Gastrocnemius medialis (tissue), 4 donors: Measurements from ENCODE around the gene SMG7. TPM values are rescaled to one million over a fixed set of nuclear protein-coding genes. Genes with fewer than 3 reads are reported as not detected.
A peak's percentile ranks its signal among the peaks of the same experiment; 100 is the strongest.

Experiments
- ATAC-seq, 2 donors: fragments of 150-250 bp; one replicate each; pipeline ENCODE4 v1.9.1; 2016
- DNase-seq, 2 donors: peaks; one replicate each; pipeline ENCODE4 v3.0.0-alpha.2; 2019
- H3K27ac ChIP-seq, 4 donors: fragments of 200-600 bp; sonication (generic); 1 replicate in 1 of 4; 2 replicates in 3 of 4; pipeline ENCODE4 v1.5.1; 2016 to 2018; ENCODE audit warnings: mild to moderate bottlenecking in 2 of 4, moderate library complexity in 1 of 4
- H3K27me3 ChIP-seq, 3 donors: fragments of 200-600 bp; sonication (generic) in 2 of 3; 1 replicate in 1 of 3; 2 replicates in 2 of 3; pipeline versions ENCODE4 v1.5.1 to v1.6.0; 2016 to 2019; ENCODE audit warnings: mild to moderate bottlenecking in 1 of 3, moderate library complexity in 1 of 3
- H3K36me3 ChIP-seq, 2 donors: fragments of 200-600 bp; sonication (generic) in 1 of 2; one replicate each; pipeline ENCODE4 v1.5.1; 2017 to 2018
- H3K4me1 ChIP-seq, 2 donors: fragments of 200-600 bp; sonication (generic) in 1 of 2; one replicate each; pipeline ENCODE4 v1.5.1; 2016 to 2017; ENCODE audit warnings: mild to moderate bottlenecking in 2 of 2
- H3K4me3 ChIP-seq, 4 donors: fragments of 200-600 bp; sonication (generic) in 3 of 4; 1 replicate in 1 of 4; 2 replicates in 3 of 4; pipeline ENCODE4 v1.5.1; 2016 to 2019; ENCODE audit warnings: mild to moderate bottlenecking in 2 of 4
- H3K9me3 ChIP-seq, 3 donors: fragments of 200-600 bp; sonication (generic) in 2 of 3; 1 replicate in 1 of 3; 2 replicates in 2 of 3; pipeline ENCODE4 v1.5.1; 2016 to 2019
- CTCF ChIP-seq, 5 experiments: fragments of 450-650 bp in 3 of 5; fragments of 200-600 bp in 2 of 5; sonication (generic) in 2 of 5; IDR thresholded peaks in 4 of 5; conservative IDR thresholded peaks in 1 of 5; 1 replicate in 4 of 5; 2 replicates in 1 of 5; pipeline ENCODE4 v1.5.1; 2016 to 2019; ENCODE audit warnings: antibody characterized with exemption in 5 of 5, mild to moderate bottlenecking in 3 of 5, moderate library complexity in 3 of 5
- POLR2A ChIP-seq, 2 donors: fragments of 450-650 bp; IDR thresholded peaks; one replicate each; pipeline ENCODE4 v1.6.1; 2017; ENCODE audit warnings: antibody characterized with exemption in 2 of 2, mild to moderate bottlenecking in 2 of 2, moderate library complexity in 2 of 2
- in situ Hi-C, 4 donors: fragments of 200-750 bp; cut with MboI; loops; one replicate each; pipeline versions ENCODE4 v1.15.0 to v1.8.0; 2017; ENCODE audit warnings: low sequenced_read_pairs in 4 of 4
- intact Hi-C: fragments of 100-400 bp; cut with DNase I; formaldehyde crosslinking; loops from one replicate; pipeline ENCODE4 v1.15.1; 2023; ENCODE audit warnings: low total_unique reads
- total RNA-seq, 4 donors: library from RNA; depleted of rRNA; stranded (reverse); fragments of >200 nt; gene quantifications; one replicate each; pipeline versions ENCODE4 v1.1.0 to v1.2.3, GENCODE V29; 2016

The SMG7 gene
- total RNA-seq, 4 donors from 2014 or later, result 19.2 to 28.7 (median 26.1) TPM

GRCh38 chr1:183543619-183544204 lies 71.4 kb downstream of the SMG7 start:
- no peaks in the 10 kb centered on the region for H3K9me3 ChIP-seq
- ATAC-seq, result peak; percentile 47 to 93
- H3K27me3 ChIP-seq, result no peaks in the 10 kb centered on the region
- H3K27ac ChIP-seq, result peak overlapping the region in 1 of 4 donors; percentile 44
- TF ChIP-seq POLR2A (IDR thresholded peaks at IDR 0.05) (no peak), CTCF (IDR thresholded peaks at IDR 0.05 in 4 of 5, conservative IDR thresholded peaks at IDR 0.05 in 1 of 5) (peak; percentile 23 to 59 (median 46))
- H3K4me3 ChIP-seq, result no peak overlapping the region
- no peaks in the 10 kb centered on the region for H3K4me1 ChIP-seq
- intact Hi-C loops (loop anchor here (1.0 kb wide), 1 partner anchor 73 kb away; no protein-coding TSS in a partner anchor), in situ Hi-C loops (loop anchor here (5.0 to 25.0 kb wide), 5 partner anchors 69 to 681 kb away; partner anchors contain the start of gene SMG7 (in 2 of the 4))
- no peak for DNase-seq
- H3K36me3 ChIP-seq, result peaks cover 0 to 75% of the 10 kb centered on the region in 2 donors

GRCh38 chr1:183544598-183545297 lies 72.4 kb downstream of the SMG7 start:
- Histone ChIP-seq H3K4me1 (no peaks in the 10 kb centered on the region), H3K27ac (no peak overlapping the region), H3K4me3 (no peak overlapping the region), H3K9me3 (no peaks in the 10 kb centered on the region), H3K36me3 (peaks cover 0 to 73% of the 10 kb centered on the region in 2 donors), H3K27me3 (no peaks in the 10 kb centered on the region)
- DNase-seq (no peak), ATAC-seq (no peak)
- in situ Hi-C loops (loop anchor here (5.0 to 25.0 kb wide), 5 partner anchors 70 to 682 kb away; partner anchors contain the start of gene SMG7 (in 2 of the 4)), intact Hi-C loops (no loop called here)
- no peak for TF ChIP-seq POLR2A (IDR thresholded peaks at IDR 0.05)
- no peak for TF ChIP-seq CTCF (IDR thresholded peaks at IDR 0.05 in 4 of 5, conservative IDR thresholded peaks at IDR 0.05 in 1 of 5)

GRCh38 chr1:183546427-183546826 lies 74.1 kb downstream of the SMG7 start:
- intact Hi-C loops (no loop called here), in situ Hi-C loops (loop anchor here in 3 of 4 donors (10.0 to 25.0 kb wide), 3 partner anchors 72 to 684 kb away; partner anchors contain the start of gene SMG7 (in 1 of the 3))
- DNase-seq, result no peak
- Histone ChIP-seq H3K27me3 (no peaks in the 10 kb centered on the region), H3K36me3 (peaks cover 0 to 73% of the 10 kb centered on the region in 2 donors), H3K4me1 (no peaks in the 10 kb centered on the region), H3K9me3 (no peaks in the 10 kb centered on the region), H3K27ac (no peak overlapping the region), H3K4me3 (no peak overlapping the region)
- TF ChIP-seq POLR2A (IDR thresholded peaks at IDR 0.05) (no peak), CTCF (IDR thresholded peaks at IDR 0.05 in 4 of 5, conservative IDR thresholded peaks at IDR 0.05 in 1 of 5) (no peak)
- no peak for ATAC-seq

- TF ChIP-seq CTCF (IDR thresholded peaks at IDR 0.05 in 4 of 5, conservative IDR thresholded peaks at IDR 0.05 in 1 of 5), result no peak
- TF ChIP-seq POLR2A (IDR thresholded peaks at IDR 0.05), result no peak
- intact Hi-C loops, result no loop called here
- no peaks in the 10 kb centered on the region for H3K4me1 ChIP-seq
- ATAC-seq (no peak), DNase-seq (no peak)
- peaks cover 0 to 79% of the 10 kb centered on the region in 2 donors for H3K36me3 ChIP-seq
- H3K27me3 ChIP-seq, result no peaks in the 10 kb centered on the region
- in situ Hi-C loops, result loop anchor here in 3 of 4 donors (10.0 to 25.0 kb wide), 3 partner anchors 73 to 686 kb away; partner anchors contain the start of gene SMG7 (in 1 of the 3)
- no peaks in the 10 kb centered on the region for H3K9me3 ChIP-seq
- H3K4me3 ChIP-seq, result no peak overlapping the region
- H3K27ac ChIP-seq, result no peak overlapping the region
These were observed 75.8 kb downstream of the SMG7 start for GRCh38 chr1:183548116-183548515.
